Measurements from ENCODE around the gene FHOD3.

GRCh38 chr18:36792634-36793283 is 495.2 kb downstream of the FHOD3 start:
- TF ChIP-seq CTCF (IDR thresholded peaks at IDR 0.05; ENCODE audit: low read depth, low read length) (no peak), POLR2A (IDR thresholded peaks at IDR 0.05; ENCODE audit: extremely low read depth, insufficient read length) (no peak), MAX (IDR thresholded peaks at IDR 0.05; ENCODE audit: low read depth, low read length) (no peak)
